Sigmoid colon (tissue), 4 donors: ENCODE data around the gene SCN4B.

Experiments used
- CTCF ChIP-seq, 4 experiments: fragments of 450-650 bp in 3 of 4; fragments of 200-600 bp in 1 of 4; IDR thresholded peaks; one replicate each; pipeline ENCODE4 v1.5.1; 2016 to 2019; ENCODE audit warnings: antibody characterized with exemption in 4 of 4, mild to moderate bottlenecking in 3 of 4, moderate library complexity in 2 of 4
- EP300 ChIP-seq, 4 donors: sonication (generic); formaldehyde crosslinking; IDR thresholded peaks; one replicate each; pipeline ENCODE4 v1.6.1; 2017; ENCODE audit warnings: antibody characterized with exemption in 4 of 4
- POLR2A ChIP-seq, 2 donors: fragments of 450-650 bp; IDR thresholded peaks; one replicate each; pipeline ENCODE4 v1.6.1; 2016; ENCODE audit warnings: antibody characterized with exemption in 2 of 2, mild to moderate bottlenecking in 2 of 2, moderate library complexity in 2 of 2
- POLR2AphosphoS5 ChIP-seq, 4 donors: sonication (generic); formaldehyde crosslinking; IDR thresholded peaks; one replicate each; pipeline ENCODE4 v1.6.1; 2017; ENCODE audit warnings: antibody characterized with exemption in 4 of 4

GRCh38 chr11:118111744-118112035 is 40.9 kb downstream of the SCN4B start:
- TF ChIP-seq POLR2A (IDR thresholded peaks at IDR 0.05), result no peak
- no peak for TF ChIP-seq CTCF (IDR thresholded peaks at IDR 0.05)
- no peak for TF ChIP-seq POLR2AphosphoS5 (IDR thresholded peaks at IDR 0.05)
- no peak for TF ChIP-seq EP300 (IDR thresholded peaks at IDR 0.05)
